ENCODE measurements around the gene TCF7L1.

- TF ChIP-seq CTCF (IDR thresholded peaks at IDR 0.05 in 2 of 3, conservative IDR thresholded peaks at IDR 0.05 in 1 of 3; ENCODE audit: insufficient read depth in 2 of 3, low read depth in 1 of 3, low read length in 3 of 3) (no peak), RBBP5 (IDR thresholded peaks at IDR 0.05; ENCODE audit: borderline replicate concordance, insufficient read depth, low read length, poor library complexity, severe bottlenecking) (no peak)
Measured at GRCh38 chr2:85263591-85263990, 130.4 kb downstream of the TCF7L1 start.

Data from K562 (cell line).